GM19099 (cell line): Measurements from ENCODE around the gene SORCS2.

Source experiments
- POLR2A ChIP-seq: IDR thresholded peaks from 3 replicates; pipeline ENCODE4 v1.6.1; 2011; ENCODE audit warnings: low read depth; ENCODE audit not compliant: insufficient read length; ENCODE audit errors: extremely low read depth

Gene SORCS2

GRCh38 chr4:7341491-7342222, 149.3 kb downstream of the SORCS2 start:
- no peak for TF ChIP-seq POLR2A

- TF ChIP-seq POLR2A = no peak
Measured at GRCh38 chr4:7342223-7343080, 150.1 kb downstream of the SORCS2 start.

- no peak for TF ChIP-seq POLR2A
Measured at GRCh38 chr4:7343081-7343655, 150.8 kb downstream of the SORCS2 start.

- TF ChIP-seq POLR2A = no peak
Measured at GRCh38 chr4:7343950-7344349, 151.6 kb downstream of the SORCS2 start.

- no peak for TF ChIP-seq POLR2A
Measured at GRCh38 chr4:7344636-7345155, 152.4 kb downstream of the SORCS2 start.

GRCh38 chr4:7347981-7348380, 155.6 kb downstream of the SORCS2 start:
- TF ChIP-seq POLR2A = no peak

- no peak for TF ChIP-seq POLR2A
Measured at GRCh38 chr4:7348946-7349900, 156.9 kb downstream of the SORCS2 start.

- TF ChIP-seq POLR2A = no peak
Measured at GRCh38 chr4:7350396-7350795, 158.1 kb downstream of the SORCS2 start.

GRCh38 chr4:7351014-7351413, 158.7 kb downstream of the SORCS2 start:
- no peak for TF ChIP-seq POLR2A

GRCh38 chr4:7352486-7352885, 160.1 kb downstream of the SORCS2 start:
- TF ChIP-seq POLR2A = no peak

GRCh38 chr4:7353046-7353790, 160.9 kb downstream of the SORCS2 start:
- no peak for TF ChIP-seq POLR2A

GRCh38 chr4:7353846-7354610, 161.7 kb downstream of the SORCS2 start:
- TF ChIP-seq POLR2A = no peak

- TF ChIP-seq POLR2A = no peak
Measured at GRCh38 chr4:7354927-7355326, 162.6 kb downstream of the SORCS2 start.

- TF ChIP-seq POLR2A = no peak
Measured at GRCh38 chr4:7355795-7356194, 163.5 kb downstream of the SORCS2 start.
